ENCODE results near the gene BGLAP. TPM values are rescaled to one million over a fixed set of nuclear protein-coding genes. Genes with fewer than 3 reads are reported as not detected.

BGLAP gene
- total RNA-seq, 1 donor from 2014 or later: not detected

DNA sequence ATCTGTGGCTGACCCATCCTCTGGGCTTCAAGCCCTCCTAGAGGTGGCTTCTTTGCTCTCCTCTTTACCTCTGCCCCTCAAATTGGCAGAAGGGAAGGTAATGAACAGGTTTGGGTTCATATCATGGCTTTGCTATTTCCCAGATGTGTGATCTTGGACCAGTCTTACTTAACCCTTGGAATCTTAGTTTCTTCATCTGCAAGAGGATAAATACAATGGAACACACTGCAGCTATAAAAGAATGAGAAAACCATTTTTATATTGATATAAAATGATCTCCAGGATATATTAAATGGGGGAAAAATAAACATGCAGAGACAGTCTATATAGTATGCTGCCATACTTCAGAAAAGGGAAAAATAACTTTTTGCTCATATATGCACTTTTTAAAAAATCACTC is 47.9 kb downstream of the BGLAP start:
- no peak for DNase-seq
- no peaks in the 10 kb centered on the region for H3K36me3 Mint-ChIP-seq (ENCODE audit: unreplicated experiment)
- H3K27me3 Mint-ChIP-seq (ENCODE audit: unreplicated experiment): peaks cover 2% of the 10 kb centered on the region
- H3K9me3 Mint-ChIP-seq (ENCODE audit: unreplicated experiment): no peaks in the 10 kb centered on the region
- no peak overlapping the region for H3K27ac Mint-ChIP-seq (ENCODE audit: unreplicated experiment)
- no peak overlapping the region for H3K4me3 Mint-ChIP-seq (ENCODE audit: unreplicated experiment)
- H3K4me1 Mint-ChIP-seq (ENCODE audit: low read depth, unreplicated experiment): peaks cover 9% of the 10 kb centered on the region
- TF ChIP-seq CTCF (IDR thresholded peaks at IDR 0.05; ENCODE audit: partially characterized antibody, unreplicated experiment): no peak

GRCh38 chr1:156291226-156292061 is 49.5 kb downstream of the BGLAP start:
- Mint-ChIP-seq H3K9me3 (ENCODE audit: unreplicated experiment) (no peaks in the 10 kb centered on the region), H3K4me1 (ENCODE audit: low read depth, unreplicated experiment) (peaks cover 9% of the 10 kb centered on the region), H3K36me3 (ENCODE audit: unreplicated experiment) (no peaks in the 10 kb centered on the region)

More at GRCh38 chr1:156291226-156292061, 49.5 kb downstream of the BGLAP start:
- Mint-ChIP-seq H3K27me3 (ENCODE audit: unreplicated experiment) (peaks cover 3% of the 10 kb centered on the region), H3K4me3 (ENCODE audit: unreplicated experiment) (peak overlapping the region; percentile 96), H3K27ac (ENCODE audit: unreplicated experiment) (peak overlapping the region; percentile 95)
- DNase-seq: peak; percentile 96
- TF ChIP-seq CTCF (IDR thresholded peaks at IDR 0.05; ENCODE audit: partially characterized antibody, unreplicated experiment): no peak

Other genes with a start within 250 kb of the BGLAP start
- 199 TPM for gene SSR2, start 221.2 kb upstream of the BGLAP start, total RNA-seq (ENCODE audit: unreplicated experiment)
- 52.4 TPM for gene UBQLN4, start 188.4 kb upstream of the BGLAP start, total RNA-seq (ENCODE audit: unreplicated experiment)
- 47.0 TPM for gene LAMTOR2, start 187.4 kb upstream of the BGLAP start, total RNA-seq (ENCODE audit: unreplicated experiment)
- gene RAB25, start 181.0 kb upstream of the BGLAP start, total RNA-seq (ENCODE audit: unreplicated experiment): not detected
- gene MEX3A, start 159.7 kb upstream of the BGLAP start, total RNA-seq (ENCODE audit: unreplicated experiment): 114 TPM
- 47.7 TPM for gene LMNA, start 127.5 kb upstream of the BGLAP start, total RNA-seq (ENCODE audit: unreplicated experiment)
- gene SEMA4A, start 88.6 kb upstream of the BGLAP start, total RNA-seq (ENCODE audit: unreplicated experiment): 4.0 TPM
- 66.0 TPM for gene SLC25A44, start 48.1 kb upstream of the BGLAP start, total RNA-seq (ENCODE audit: unreplicated experiment)
- 31.6 TPM for gene PMF1, start 29.2 kb upstream of the BGLAP start, total RNA-seq (ENCODE audit: unreplicated experiment)
- 10.8 TPM for gene PAQR6, start 5.9 kb downstream of the BGLAP start, total RNA-seq (ENCODE audit: unreplicated experiment)
- gene SMG5, start 40.6 kb downstream of the BGLAP start, total RNA-seq (ENCODE audit: unreplicated experiment): 86.6 TPM
- gene TMEM79, start 42.1 kb downstream of the BGLAP start, total RNA-seq (ENCODE audit: unreplicated experiment): 2.4 TPM
- gene GLMP, start 53.5 kb downstream of the BGLAP start, total RNA-seq (ENCODE audit: unreplicated experiment): 35.4 TPM
- not detected for gene VHLL, start 57.1 kb downstream of the BGLAP start, total RNA-seq (ENCODE audit: unreplicated experiment)
- gene CCT3, start 96.1 kb downstream of the BGLAP start, total RNA-seq (ENCODE audit: unreplicated experiment): 347 TPM
- gene TSACC, start 96.3 kb downstream of the BGLAP start, total RNA-seq (ENCODE audit: unreplicated experiment): not detected
- gene RHBG, start 127.0 kb downstream of the BGLAP start, total RNA-seq (ENCODE audit: unreplicated experiment): not detected

All from glutamatergic neuron (in vitro differentiated cells).